ENCODE measurements around the gene REXO2.

The REXO2 gene

DNA sequence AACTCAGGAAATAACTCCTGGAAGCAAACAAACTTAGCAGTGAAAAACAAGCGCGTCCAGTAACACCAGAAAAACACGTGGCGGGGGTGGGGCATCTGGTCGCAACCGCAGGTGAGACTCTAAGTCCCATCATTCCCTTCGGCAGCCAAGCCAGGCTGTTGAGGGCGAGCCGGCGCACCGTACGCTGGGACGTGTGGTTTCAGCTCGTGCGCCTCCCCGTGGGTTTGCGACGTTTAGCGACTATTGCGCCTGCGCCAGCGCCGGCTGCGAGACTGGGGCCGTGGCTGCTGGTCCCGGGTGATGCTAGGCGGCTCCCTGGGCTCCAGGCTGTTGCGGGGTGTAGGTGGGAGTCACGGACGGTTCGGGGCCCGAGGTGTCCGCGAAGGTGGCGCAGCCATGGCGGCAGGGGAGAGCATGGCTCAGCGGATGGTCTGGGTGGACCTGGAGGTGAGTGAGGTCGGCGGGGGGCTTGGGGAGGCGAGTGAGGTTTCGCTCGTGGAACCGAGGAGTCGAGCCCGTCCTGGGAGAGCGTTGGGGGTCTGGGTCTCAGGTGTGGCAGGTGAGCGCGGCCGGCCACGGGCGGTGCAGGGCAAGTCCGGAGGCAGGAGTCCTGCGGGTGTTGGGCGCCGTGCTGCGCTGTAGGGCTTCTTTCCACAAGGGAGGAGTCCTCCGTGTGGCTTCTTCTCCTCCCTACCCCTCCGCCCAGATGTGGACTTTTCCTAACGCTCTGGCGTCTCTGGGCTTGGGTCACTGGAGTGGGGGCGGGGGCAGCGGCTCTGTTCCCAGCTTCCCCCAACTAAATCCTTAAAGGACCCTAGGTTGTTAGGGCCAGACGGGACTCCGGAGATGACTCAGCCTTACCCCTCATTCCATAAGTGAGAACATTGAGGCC lies at the start of gene REXO2:
REXO2 (plus strand) TSS at position 239 of the 892 bp plus-strand sequence; CDS start at position 301, 62 bp downstream.
- DNase-seq: peak; percentile 93

DNA sequence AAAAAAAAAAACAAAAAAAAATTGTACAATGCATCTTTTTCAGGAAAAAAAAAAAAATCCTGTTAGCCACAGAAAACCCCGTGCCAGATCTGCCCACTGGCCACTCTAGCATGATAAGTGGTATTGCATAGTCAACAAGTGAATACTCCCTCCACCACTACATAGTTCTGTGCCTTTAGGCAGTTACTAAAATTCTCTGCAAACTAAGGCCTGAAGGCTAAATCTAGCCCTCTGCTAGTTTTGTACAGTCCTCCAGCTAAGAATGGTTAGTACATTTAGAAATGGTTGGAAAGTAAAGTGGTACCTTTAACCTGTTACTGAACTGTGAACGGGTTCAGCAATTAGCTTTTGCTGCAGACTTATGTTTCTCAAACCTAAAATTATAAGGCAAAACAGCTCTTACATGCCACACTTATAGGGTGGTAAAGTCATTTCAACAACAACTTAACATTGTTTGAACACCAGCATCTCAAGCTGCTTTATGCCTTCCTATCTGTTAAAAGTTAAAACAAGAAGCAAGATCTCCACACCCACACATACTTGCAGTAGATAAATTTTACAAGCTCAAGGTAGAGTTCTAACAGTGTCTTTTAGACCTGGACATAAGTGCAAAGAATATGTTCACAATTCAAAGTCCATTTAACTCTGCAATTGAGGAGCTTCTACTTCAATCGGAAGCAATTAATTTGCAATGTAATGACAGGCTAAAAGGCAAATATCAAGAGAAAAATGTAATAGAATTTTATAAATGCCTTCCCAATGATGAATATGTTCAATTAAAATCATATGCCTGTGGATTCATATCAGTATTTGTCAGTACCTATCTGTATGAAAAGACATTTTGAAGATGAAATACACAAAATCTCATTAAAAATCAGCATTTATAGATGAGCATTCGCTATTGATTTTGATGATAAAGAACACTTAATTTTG lies 46.3 kb upstream of the REXO2 start:
- no peak for DNase-seq

DNA sequence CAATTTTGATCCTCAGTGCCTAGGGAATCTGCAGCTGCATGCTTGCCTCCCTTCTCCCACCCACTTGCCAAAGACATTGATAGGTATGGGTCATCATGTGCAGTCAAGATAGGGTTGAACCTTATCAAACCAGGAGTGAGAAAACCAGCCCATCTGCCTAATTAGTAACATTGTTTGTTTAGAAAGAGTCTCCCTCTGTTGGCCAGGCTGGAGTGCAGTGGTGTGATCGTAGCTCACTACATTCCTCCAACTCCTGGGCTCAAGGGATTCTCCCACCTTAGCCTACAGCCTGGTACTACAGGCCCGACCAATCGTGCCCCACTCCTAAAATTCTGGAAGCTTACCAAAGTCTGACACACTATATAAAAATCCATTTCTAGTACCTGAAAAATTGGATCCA lies 43.5 kb upstream of the REXO2 start:
- no peak for DNase-seq

DNA sequence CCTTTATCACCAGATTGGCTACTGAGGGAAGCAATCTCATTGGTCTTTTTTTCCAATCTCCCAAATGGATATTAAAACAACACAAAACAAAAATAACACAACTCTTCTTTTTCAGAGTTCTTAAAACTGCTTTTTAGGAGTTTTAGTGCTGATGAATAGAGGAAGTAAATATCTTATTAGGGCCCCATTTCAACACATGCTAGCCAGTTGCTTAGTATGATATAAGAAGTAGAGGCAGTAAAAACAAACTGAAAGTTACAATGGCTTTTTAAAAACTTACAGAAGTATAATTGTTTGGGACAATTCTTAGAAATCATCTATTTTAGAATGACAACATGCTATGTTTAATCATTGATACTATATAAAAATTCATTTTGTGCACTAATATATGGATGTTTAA lies 42.4 kb upstream of the REXO2 start:
- peak; percentile 36 for DNase-seq

DNA sequence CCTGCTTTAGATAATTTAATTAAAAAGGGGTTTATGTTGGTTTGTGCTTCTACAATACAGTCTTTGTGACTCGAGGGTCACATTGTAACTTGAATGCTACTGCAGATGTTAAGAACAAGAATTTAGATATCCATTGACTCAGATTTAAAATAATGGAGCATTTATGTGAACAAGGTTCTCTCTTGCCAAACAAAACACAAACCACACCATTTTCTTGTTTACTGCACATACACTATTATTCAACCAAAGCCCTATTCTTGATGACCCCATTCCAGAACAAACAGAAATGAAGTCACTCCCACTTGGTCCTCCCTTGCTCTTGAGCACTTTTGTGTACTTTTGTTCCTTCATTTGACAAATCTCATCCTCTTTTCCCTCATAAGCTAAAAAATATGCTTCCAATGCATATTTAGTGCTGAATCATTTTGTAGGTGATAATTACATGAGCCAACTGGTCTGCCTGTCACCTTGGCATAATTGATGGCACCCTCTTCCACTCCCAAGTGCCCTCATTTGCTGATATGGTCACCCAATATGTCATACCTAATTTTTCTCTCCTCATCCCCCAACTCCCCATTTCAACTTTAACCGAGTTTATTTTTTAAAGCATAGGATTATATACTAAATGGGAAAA lies 41.8 kb upstream of the REXO2 start:
- no peak for DNase-seq

DNA sequence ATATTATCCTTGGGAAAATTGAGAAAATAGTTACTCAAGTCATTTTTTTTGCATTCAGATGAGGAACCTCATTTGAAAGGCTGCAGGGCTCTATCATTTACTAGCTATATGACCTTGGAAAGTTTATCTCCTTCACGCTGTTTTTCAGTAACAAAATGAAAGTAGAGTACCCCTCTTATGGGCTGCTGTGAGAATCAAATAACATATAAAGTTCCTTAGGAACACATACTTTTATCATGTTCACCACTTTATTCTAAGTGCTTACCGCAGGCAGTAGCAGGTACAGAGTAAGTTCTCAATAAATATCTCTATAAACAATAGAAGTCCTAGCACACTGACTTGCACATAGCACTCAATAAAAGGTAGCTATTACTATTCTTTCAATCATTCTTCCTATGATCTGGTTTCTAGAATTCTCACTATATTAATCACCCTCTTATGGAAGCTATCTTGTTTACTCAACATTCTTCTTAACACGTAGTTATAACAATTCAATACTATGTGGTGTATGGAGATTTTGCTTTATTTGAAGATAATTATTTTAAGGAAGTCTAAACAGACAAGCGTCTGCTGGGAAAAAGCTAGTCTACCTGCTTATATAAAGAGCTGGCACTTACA lies 40.9 kb upstream of the REXO2 start:
- DNase-seq: no peak

DNA sequence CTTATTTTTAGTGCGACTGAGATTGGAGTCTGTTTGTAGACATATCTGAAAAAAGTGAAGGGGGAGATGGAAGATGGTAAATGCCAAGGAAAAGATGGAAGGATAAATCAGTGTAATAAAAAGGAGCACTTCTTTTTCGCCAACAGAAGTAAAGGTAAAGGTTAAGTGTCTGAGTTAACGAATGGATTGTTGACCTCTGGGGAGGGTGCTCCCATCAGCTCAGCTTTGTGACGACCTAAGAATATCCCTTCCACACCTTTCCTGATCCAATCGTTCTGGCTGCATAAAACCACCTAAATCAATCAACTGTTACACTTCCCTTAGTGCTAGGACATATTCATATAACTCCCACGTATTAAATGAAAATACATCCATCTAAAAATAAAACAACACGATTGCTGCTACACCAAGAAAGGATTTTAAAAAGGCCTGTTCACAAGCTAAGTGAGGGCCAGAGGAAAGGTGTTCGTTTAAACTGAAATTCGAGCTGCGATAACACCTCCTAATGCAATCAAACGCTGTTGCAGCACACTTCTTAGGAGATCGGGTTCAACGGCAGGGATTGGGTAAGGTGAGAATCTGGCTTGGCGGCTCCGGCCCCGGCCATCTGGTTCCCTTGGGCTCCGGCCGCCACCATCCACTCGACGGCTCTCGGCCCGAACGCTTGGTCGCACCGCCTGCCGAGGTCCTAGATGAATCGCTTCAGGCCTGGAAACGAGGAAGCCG lies 39.6 kb upstream of the REXO2 start:
- DNase-seq: no peak

DNA sequence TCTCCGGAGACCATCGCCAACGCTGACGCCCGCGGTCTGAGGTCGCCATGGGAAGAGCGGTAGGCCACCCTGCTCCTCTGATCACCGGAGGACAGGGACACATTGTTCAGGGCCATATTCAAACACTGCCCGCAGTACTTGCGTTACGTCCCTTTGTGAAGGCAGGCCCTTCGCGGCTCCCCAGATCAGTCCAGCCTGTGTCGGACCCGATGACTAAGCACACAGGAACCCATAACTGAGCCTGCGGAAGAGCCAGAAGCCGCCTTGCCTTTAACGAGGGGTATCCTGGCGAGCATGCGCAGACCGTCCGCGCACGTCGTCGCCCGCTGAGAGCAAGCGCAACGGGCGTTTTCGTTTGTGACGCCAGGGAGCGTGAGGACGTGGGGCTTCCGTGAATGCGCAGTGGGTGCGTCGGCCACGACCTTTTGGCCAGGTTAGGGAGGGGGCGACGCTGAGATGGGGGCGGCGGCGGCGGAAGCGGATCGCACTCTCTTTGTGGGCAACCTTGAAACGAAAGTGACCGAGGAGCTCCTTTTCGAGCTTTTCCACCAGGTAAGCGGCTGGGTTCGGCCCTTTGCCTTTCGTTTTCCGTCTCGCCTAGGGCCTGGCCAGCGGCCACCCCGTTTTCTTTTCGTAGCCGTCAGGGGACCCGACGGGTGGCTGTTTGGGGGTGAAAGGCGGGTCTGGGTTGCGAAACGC lies 38.9 kb upstream of the REXO2 start, which contains the start of the genes C11orf71 and RBM7:
C11orf71 (minus strand) TSS at position 296 of the 699 bp plus-strand sequence; CDS start at position 116, 180 bp downstream.
RBM7 (plus strand) TSS at position 451 of the 699 bp plus-strand sequence; CDS start at position 457, 6 bp downstream.
- peak; percentile 99 for DNase-seq

DNA sequence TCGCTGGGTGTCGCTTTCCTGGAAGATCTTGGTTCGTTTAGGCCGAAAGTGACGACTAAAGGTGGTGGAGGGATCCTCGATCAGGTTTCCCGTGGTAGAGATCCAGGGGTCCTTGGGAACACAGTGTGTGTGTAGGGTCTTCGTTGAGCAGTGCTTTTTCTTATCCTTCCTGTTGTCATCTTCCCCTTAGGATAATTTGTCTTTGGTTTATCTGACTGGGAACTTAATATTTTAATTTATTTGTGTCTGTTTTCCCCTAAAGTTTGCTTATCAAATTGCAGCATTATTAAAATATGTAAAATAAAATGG lies 38.4 kb upstream of the REXO2 start:
- no peak for DNase-seq

DNA sequence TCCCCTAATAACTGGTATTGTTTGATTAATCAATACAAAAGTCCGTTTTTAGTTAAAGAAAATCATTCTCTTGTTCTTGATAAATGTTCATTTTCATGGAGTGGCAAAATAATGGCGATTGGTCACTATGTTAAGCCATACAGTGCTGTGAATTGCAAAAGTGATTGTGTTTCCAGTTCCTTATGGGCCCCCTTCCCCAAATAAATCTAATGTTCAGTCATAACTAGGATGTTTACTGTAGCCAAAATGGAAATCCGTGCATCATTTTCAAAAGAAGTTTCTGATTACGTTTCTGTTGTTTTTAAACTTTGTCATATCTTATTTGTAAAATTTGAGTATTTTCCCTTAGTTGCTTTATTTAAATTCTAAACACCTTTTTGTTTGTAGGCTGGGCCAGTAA lies 38.0 kb upstream of the REXO2 start:
- peak; percentile 47 for DNase-seq

DNA sequence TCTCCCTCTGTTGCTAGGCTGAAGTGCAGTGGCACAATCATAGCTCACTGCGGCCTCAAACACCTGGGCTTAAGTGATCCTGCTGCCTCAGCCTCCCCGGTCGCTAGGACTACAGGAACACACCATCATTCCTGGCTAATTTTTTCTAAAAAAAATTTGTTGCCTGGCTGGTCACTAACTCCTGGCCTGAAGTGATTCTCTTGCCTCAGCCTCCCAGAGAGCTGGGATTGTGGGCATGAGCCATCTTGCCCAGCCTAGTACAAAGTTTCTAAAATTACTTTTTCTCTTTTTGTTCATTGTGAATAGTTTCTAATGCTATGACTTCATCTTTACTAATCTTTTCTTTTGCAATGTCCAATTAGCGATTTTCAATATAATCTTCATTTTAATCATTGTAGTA lies 26.3 kb upstream of the REXO2 start:
- DNase-seq: no peak

DNA sequence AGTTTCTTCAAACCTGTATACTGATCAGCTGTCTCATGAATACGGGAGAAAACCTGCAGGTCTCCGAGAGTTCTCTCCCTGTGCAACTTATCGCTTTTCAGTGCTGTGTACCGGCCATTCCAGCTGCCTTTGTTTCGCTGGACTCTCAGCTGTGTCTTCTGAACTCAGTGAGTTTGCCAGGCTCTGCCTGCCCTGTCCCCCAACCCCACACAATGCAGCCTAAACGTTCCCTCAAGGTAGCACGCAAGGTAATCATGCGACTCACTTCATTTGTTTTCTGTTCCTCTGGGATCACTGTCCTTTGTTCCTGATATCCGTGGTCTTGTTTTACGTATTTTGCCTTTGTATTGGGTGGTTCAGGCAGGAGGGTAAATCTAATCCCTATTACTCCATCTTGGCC lies 25.3 kb upstream of the REXO2 start:
- no peak for DNase-seq

DNA sequence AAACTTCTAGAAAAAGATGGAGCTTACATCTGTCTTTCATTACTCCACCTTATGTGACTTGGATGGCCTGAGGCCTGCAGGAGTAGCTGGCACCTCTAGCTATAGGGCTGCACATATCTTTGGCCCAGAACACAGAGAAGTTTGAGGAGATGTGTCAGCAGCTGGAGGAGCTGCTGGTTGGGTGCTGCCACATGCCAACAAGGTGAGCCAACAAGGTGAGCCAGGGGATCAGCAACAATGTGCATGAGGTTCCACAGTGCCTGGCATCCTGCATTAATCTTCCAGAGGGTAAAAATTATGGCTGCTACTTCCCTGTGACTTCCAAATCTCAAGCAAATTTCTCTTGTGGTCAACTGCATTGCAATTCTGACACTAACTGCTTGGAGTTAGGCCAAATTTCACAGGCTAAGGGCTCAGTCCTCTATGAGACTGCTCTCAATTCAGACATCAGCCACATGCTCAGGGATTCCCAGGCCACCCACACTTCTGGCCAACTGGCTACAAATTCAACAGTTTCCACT lies 22.8 kb upstream of the REXO2 start:
- no peak for DNase-seq

DNA sequence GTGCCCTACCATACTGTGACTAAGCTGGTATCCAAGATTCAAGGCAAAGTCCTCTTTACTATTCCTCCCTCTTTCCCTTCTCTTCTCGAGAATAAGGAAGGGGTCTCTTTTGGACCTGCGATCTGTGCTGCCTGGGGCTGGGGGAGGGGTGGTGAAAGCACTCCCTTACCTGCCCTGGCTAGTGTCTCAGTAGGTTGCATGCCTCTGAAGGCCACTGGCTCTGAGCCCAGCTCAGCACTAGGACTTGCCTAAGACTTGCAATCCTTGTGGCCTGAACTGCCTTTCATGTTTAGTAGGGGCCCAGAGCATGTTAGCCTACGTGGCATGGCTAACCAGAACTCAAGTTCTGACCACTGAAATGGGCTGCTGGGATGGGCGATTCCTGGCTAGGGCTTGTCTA lies 13.0 kb upstream of the REXO2 start:
- no peak for DNase-seq

DNA sequence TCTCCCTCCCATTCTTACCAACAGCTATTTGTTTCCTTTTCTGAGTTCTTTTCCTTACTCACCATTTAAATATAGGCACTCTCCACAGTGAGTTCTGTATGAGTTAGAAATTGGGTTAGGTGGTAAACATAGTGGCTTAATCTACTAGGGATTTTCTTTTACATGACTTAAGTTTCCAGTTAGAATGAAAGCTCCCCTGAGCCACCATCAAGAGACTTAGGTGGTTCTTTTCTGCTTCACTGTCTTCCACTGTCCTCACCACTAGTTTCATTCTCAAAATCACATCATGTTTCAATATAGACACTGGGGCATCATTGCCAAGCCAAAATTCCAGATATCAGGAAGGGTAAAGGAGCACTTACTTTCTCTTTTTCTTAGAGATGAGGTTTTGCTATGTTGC lies 9.0 kb upstream of the REXO2 start:
- DNase-seq: no peak

DNA sequence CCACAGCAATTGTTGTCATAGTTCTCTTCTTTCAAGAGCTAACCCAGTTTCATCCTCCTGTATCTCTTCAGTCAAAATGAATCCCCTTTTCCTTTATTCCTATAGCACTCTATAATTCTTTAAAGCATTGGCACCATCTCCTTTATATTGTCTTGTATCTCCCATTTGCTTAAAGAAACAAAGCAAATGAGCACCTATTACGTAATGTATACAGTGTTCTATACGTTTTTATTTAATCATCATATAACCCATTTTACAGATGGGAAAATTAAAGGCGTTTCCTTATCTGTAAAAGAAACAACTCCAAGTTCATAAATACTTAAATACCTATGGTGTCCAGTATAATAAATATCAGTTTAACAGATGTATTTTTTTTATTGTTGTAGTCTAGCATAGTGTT lies 6.4 kb upstream of the REXO2 start:
- DNase-seq: no peak

DNA sequence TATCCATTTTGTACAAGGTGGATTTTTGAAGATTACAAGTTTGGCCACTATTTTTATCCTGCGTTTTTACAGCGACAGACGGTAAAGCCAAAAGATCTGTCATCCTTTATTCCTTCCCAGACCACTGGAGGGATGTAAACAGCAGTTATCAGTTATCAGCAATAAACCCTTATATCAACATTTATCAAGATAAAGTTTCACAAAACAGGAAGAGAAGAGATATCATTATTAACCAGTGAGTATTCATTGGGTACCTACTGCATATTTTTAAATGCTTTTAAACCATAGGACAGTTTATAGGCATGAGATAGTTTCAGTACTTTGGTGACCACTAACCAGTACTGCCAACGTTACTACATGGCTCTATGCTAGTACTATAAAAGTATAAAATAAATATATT lies 5.9 kb upstream of the REXO2 start:
- no peak for DNase-seq

DNA sequence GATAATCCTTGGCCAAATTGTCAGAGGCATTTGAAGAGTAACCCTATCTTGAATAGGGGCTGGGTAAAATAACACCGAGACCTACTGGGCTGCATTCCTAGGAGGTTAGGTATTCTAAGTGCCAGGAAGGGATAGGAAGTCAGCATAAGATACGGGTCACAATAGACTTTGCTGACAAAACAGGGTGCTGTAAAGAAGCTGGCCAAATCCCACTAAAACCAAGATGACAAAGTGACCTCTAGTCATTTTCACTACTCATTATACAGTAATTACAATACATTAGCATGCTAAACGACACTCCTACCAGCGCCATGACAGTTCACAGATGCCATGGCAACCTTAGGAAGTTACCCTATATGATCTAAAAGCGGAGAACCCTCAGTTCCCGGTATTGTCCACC lies 964 bp upstream of the REXO2 start:
- no peak for DNase-seq

DNA sequence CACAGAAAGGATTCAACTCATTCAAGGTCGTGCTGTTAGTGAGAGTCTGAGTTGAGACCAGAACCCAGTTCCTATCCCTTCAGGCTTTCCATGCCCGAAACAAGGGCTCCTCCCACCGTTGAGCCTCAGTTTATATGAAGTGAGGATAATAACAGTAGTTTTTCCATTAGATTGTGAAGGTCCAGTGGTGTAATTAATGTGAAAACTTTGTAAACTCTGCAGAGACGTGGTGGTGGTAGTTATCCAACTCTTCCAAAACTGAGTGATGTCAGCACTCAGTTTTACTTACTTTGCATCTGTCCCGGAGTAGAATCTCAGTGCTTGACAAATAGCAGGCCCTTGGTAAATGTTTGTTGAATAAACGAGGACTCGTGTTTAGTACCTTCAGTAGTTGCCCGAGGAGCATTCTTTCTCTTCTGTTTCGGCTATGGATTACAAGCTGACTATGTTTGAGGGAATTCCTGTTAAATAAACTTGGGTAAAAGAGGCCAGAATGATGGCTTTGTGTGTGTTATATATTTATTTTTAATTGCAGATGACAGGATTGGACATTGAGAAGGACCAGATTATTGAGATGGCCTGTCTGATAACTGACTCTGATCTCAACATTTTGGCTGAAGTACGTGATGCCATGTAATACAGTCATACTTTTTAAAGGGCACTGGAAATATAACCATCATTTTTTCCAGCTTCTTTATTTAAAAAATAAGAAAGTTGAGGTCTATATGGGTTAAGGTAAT lies 1.0 kb downstream of the REXO2 start:
- no peak for DNase-seq

DNA sequence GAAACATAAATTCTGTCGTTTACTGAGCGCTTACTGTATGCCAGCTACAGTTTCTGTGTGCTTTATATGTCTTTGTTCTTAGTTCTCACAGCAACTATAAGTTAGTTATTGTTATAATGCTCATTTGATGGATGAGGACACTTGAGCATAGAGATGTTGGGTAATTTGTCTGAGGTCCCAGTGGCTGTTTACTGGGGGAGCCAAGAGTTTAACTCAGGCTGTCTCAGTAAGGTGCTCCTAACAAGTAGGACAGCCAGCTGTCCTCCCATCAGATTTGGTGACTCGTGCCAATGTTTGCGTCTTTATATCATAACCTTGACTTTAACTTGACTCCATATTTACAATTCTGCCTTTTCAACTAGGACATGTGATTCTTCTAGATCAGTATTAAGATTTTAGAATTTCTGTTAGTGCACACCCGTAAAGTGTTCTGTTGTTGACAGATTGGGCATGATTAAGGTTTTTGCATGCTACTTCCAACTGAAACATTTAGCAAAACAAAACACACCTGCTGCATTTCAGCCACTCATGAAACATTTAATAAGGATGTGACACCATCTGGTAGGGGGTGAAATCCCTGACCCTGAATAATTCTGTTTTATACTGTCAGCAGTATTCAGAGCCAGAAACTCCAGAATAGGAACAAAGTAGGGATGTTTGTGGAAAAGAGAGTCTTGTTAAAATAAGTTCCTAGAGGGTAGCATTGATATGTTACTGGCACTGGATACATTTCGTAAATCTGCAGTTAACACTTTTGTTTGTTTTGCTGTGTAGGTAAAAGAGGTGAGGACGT lies 1.9 kb downstream of the REXO2 start:
- no peak for DNase-seq

Measured in suppressor macrophage treated with lipopolysaccharide for 4 hours (primary cell).